Skin epidermis (tissue), 12 donors: ENCODE results near the gene CRISP2.

ENCODE experiments used
- H3K27ac ChIP-seq, 21 experiments: fragments of 200-600 bp; sonication (generic) in 11 of 21; one replicate each; pipeline ENCODE4 v1.5.0; 2020; ENCODE audit warnings: mild to moderate bottlenecking in 3 of 21, inconsistent platforms in 2 of 21, moderate library complexity in 2 of 21
- H3K4me3 ChIP-seq, 7 experiments: fragments of 200-600 bp; sonication (generic) in 2 of 7; one replicate each; pipeline ENCODE4 v1.5.0; 2020; ENCODE audit warnings: inconsistent platforms in 2 of 7, mild to moderate bottlenecking in 2 of 7, moderate library complexity in 1 of 7

Gene CRISP2

DNA sequence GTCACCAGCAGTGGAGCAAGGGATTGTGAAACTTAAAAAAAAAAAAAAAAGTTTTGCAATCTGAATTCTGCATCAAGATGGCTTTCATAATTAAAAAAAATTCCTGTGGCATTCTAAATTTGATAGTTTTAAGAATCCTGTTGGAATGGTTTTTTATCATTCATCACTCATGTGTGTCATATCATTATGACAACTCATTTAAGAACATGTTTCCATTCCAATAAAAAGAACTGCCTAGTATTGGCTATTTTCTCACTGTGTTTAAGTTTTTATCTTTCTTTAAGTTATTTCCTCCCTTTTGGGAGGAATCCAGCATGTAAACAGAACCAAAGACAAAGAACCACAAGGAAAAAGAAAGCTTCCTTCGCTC, 50.5 kb downstream of the CRISP2 start:
- Histone ChIP-seq H3K4me3 (no peak overlapping the region), H3K27ac (no peak overlapping the region)

DNA sequence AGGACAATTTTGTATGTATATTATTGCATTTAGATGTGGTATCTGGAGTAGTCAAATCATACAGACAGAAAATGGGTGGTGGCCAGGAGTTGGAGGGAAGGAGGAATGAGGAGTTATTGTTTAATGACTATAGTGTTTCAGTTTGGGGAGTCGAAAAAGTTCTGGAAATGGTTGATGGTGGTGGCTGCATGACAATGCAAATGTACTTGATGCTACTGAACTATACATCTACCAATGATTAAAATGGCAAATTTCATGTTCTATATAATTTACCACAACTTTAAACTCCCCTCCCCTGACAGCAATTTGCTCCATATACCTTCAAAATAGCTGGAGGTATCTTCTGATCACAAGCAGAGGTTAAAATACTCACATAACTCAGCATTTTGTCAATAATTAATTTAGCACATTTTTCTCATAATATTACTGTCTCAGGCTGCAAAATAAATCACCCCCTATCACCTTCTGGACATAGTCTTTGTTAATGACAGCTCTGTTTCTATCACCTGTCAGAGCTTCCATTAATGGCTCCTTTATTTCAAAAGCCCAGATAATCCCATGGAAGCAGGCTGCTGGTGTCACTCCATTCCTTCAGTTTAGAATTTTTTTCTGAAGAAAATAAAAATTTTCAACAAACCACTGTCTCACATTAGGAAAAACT, 51.0 kb downstream of the CRISP2 start:
- no peak overlapping the region for H3K4me3 ChIP-seq
- H3K27ac ChIP-seq, result no peak overlapping the region

DNA sequence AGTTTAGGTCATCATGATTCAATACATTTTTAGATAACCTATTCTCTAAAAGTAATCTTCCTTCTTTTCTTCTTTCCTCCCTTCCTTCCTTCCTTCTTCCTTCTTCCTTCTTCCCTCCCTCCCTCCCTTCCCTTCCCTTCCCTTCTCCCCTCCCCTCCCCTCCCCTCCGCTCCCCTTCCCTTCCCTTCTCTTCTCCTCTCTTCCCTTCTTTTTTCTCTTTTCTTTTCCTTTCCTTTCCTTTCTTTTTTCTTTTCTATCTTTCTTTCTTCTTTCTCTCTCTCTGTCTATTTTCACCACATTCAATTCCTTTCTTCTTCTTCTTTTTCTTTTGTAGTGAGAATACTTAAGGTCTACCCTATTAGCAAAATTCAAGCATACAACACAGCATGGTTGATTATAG, 59.4 kb downstream of the CRISP2 start:
- Histone ChIP-seq H3K27ac (no peak overlapping the region), H3K4me3 (no peak overlapping the region)

GRCh38 chr6:49653438-49653837, 59.9 kb downstream of the CRISP2 start:
- no peak overlapping the region for H3K27ac ChIP-seq
- no peak overlapping the region for H3K4me3 ChIP-seq

DNA sequence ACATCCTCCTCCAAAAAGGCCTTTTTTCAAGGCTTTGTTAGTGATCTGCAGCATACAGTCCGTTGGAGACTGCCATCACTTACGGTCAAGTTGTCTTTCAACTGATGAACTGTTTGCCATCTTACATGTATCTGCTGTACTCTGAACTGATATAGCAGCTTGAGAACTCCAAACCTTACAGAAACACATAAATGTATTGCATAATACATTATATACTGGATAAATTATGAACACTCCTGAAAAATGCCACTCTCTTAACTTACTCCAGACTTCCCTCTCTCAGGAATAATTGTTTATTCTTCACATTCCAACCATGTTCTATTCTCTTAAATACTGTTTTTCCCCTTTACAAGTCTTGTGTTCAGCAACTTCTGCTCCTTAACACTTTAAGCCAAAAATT, 62.1 kb downstream of the CRISP2 start:
- Histone ChIP-seq H3K4me3 (no peak overlapping the region), H3K27ac (no peak overlapping the region)

DNA sequence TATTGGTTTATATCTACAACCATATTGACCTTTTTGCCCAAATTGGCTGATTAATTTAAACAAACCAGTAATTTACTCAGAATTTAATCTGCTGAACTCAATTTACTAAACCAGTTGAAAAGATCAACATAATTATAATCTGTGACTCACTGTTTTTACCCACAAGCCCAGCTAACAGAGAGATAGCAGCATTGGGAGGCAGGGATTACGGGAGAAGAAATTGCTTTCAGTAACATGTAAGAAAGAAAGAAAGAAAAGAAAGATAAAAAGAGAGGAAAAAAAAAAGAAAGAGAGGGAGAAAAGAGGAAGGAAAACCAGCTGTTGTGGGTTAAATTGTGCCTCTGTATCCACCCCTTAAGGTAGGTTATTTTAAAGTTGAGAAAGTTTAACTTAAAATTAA, 63.4 kb downstream of the CRISP2 start:
- no peak overlapping the region for H3K4me3 ChIP-seq
- H3K27ac ChIP-seq, result no peak overlapping the region

- Histone ChIP-seq H3K27ac (no peak overlapping the region), H3K4me3 (no peak overlapping the region)
Measured at GRCh38 chr6:49648036-49648435, 65.3 kb downstream of the CRISP2 start.

- H3K27ac ChIP-seq, result no peak overlapping the region
- no peak overlapping the region for H3K4me3 ChIP-seq
Measured at GRCh38 chr6:49647476-49647875, 65.9 kb downstream of the CRISP2 start.

DNA sequence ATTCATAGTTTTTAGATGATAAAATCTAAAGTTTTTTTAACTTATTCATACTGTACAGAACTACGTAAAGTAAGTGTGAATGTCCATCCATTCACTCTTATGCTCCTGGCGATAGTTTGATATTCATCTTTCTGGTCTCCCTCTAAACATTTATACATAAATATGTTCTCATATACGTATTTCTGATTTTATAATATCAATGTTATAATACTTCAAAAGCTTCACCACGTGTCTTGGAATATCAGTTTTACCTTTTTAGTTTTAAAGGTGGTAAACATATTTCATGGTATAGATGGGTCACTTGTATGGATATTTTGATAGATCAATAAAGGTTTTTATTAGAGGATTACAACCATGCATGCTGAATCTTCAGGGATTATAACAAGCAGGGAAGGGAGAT, 66.4 kb downstream of the CRISP2 start:
- Histone ChIP-seq H3K27ac (no peak overlapping the region), H3K4me3 (no peak overlapping the region)

- no peak overlapping the region for H3K27ac ChIP-seq
Measured at GRCh38 chr6:49646130-49646824, 67.1 kb downstream of the CRISP2 start.

DNA sequence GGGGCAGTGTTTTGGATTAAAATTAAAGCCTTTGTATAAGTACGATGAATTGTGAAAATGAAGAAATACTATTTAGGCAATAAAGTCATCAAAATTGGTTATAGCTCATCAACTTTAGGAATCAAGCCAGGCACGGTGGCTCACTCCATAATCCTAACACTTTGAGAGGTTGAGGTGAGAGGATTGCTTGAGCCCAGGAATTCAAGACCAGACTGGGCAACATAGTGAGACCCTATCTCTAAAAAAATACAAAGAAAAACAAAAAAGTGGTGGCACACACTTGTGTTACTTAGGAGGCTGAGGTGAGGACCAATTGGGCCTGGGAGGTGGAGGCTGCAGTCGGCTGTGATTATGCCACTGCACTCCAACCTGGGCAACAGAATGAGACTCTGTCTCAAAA, 68.2 kb downstream of the CRISP2 start:
- Histone ChIP-seq H3K27ac (no peak overlapping the region), H3K4me3 (no peak overlapping the region)

More at GRCh38 chr6:49646130-49646824, 67.1 kb downstream of the CRISP2 start:
- no peak overlapping the region for H3K4me3 ChIP-seq
